Breast epithelium (tissue), 3 donors: ENCODE data around the gene SYNM.

ENCODE experiments used
- POLR2A ChIP-seq: fragments of 450-650 bp; IDR thresholded peaks from one replicate; pipeline ENCODE4 v1.6.1; 2016; ENCODE audit warnings: antibody characterized with exemption, mild to moderate bottlenecking, moderate library complexity
- POLR2AphosphoS5 ChIP-seq, 3 donors: sonication (generic); formaldehyde crosslinking; IDR thresholded peaks; one replicate each; pipeline ENCODE4 v1.6.1; 2017; ENCODE audit warnings: antibody characterized with exemption in 3 of 3
- TF ChIP-seq, protein P1 (sequence below), 3 donors: fragments of 450-650 bp; IDR thresholded peaks; one replicate each; pipeline ENCODE4 v1.5.1; 2016 to 2017; ENCODE audit warnings: antibody characterized with exemption in 3 of 3, mild to moderate bottlenecking in 3 of 3, moderate library complexity in 3 of 3

DNA sequence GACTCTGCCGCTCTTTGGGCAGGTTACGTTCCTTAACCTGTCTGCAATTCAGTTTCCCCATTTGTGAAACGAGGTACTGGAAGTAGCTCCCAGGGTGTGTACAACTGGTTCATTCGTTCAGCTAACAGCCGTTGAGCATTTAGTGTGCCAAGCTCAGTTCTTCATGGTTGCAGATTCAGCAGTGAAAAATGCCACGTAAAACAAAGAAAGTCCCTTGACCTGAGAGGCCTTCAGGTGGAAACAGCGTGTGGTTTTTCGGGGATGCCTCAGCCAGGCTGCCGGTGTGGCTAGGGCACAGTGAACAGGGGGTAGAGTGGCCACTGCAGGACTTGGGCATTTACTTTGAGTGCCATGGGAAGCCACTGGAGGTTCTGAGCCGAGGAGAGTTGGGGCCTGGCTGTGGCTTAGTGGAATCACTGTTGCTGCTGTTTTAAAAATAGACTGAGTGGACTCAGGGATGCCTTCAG is 4.7 kb downstream of the SYNM start:
- no peak for TF ChIP-seq POLR2A
- TF ChIP-seq, protein P1, sequence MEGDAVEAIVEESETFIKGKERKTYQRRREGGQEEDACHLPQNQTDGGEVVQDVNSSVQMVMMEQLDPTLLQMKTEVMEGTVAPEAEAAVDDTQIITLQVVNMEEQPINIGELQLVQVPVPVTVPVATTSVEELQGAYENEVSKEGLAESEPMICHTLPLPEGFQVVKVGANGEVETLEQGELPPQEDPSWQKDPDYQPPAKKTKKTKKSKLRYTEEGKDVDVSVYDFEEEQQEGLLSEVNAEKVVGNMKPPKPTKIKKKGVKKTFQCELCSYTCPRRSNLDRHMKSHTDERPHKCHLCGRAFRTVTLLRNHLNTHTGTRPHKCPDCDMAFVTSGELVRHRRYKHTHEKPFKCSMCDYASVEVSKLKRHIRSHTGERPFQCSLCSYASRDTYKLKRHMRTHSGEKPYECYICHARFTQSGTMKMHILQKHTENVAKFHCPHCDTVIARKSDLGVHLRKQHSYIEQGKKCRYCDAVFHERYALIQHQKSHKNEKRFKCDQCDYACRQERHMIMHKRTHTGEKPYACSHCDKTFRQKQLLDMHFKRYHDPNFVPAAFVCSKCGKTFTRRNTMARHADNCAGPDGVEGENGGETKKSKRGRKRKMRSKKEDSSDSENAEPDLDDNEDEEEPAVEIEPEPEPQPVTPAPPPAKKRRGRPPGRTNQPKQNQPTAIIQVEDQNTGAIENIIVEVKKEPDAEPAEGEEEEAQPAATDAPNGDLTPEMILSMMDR (IDR thresholded peaks at IDR 0.05) = no peak
- no peak for TF ChIP-seq POLR2AphosphoS5 (IDR thresholded peaks at IDR 0.05)
